H9 (cell line): ENCODE measurements around the gene ACACB. TPM values are rescaled to one million over a fixed set of nuclear protein-coding genes. Genes with fewer than 3 reads are reported as not detected.

Source experiments
- DNase-seq: peaks from one replicate; pipeline ENCODE4 v3.0.0-alpha.2; 2017
- H2AFZ ChIP-seq: one replicate; pipeline ENCODE4 v1.6.1; 2013; ENCODE audit warnings: mild to moderate bottlenecking, low read length, control low read depth, moderate library complexity
- H2AK5ac ChIP-seq: 2 replicates; pipeline ENCODE4 v1.6.1; 2013; ENCODE audit warnings: low read length, control low read depth, mixed read lengths; ENCODE audit not compliant: insufficient read length
- H2BK120ac ChIP-seq: one replicate; pipeline ENCODE4 v1.6.1; 2013; ENCODE audit warnings: low read depth, mild to moderate bottlenecking, low read length, control low read depth, inconsistent platforms; ENCODE audit not compliant: poor library complexity, severe bottlenecking
- H2BK12ac ChIP-seq: 2 replicates; pipeline ENCODE4 v1.6.1; 2013; ENCODE audit warnings: low read length, control low read depth, mixed read lengths, low read depth; ENCODE audit not compliant: insufficient read length
- H2BK15ac ChIP-seq: 2 replicates; pipeline ENCODE4 v1.6.1; 2013; ENCODE audit warnings: low read depth, low read length, control low read depth
- H2BK20ac ChIP-seq: one replicate; pipeline ENCODE4 v1.6.1; 2013; ENCODE audit warnings: low read depth, mild to moderate bottlenecking, low read length, control low read depth, inconsistent platforms; ENCODE audit not compliant: poor library complexity, severe bottlenecking
- H2BK5ac ChIP-seq: 2 replicates; pipeline ENCODE4 v1.6.1; 2013; ENCODE audit warnings: low read length, control low read depth, mixed read lengths; ENCODE audit not compliant: insufficient read length
- H3K14ac ChIP-seq: 2 replicates; pipeline ENCODE4 v1.6.1; 2013; ENCODE audit warnings: low read length, control low read depth; ENCODE audit not compliant: insufficient read depth
- H3K18ac ChIP-seq: 2 replicates; pipeline ENCODE4 v1.6.1; 2013; ENCODE audit warnings: low read depth, mild to moderate bottlenecking, mixed read lengths, low read length, control low read depth; ENCODE audit not compliant: insufficient read length
- H3K23ac ChIP-seq: 2 replicates; pipeline ENCODE4 v1.6.1; 2013; ENCODE audit warnings: low read length, control low read depth, mixed read lengths, low read depth; ENCODE audit not compliant: insufficient read length
- H3K23me2 ChIP-seq: 2 replicates; pipeline ENCODE4 v1.6.1; 2013; ENCODE audit warnings: low read depth, mild to moderate bottlenecking, mixed read lengths, low read length, control low read depth; ENCODE audit not compliant: insufficient read length, poor library complexity, severe bottlenecking
- H3K27ac ChIP-seq: 2 replicates; pipeline ENCODE4 v1.5.1; 2013; ENCODE audit warnings: low read length, control low read depth, mixed read lengths, low read depth; ENCODE audit not compliant: insufficient read length
- H3K27me3 ChIP-seq: 2 replicates; pipeline ENCODE4 v1.6.1; 2013; ENCODE audit warnings: low read length, control low read depth, inconsistent platforms; ENCODE audit not compliant: insufficient read depth
- H3K4ac ChIP-seq: 2 replicates; pipeline ENCODE4 v1.6.1; 2013; ENCODE audit warnings: low read depth, mild to moderate bottlenecking, control low read depth, inconsistent platforms, low read length, moderate library complexity
- H3K4me1 ChIP-seq: 2 replicates; pipeline ENCODE4 v1.6.1; 2013; ENCODE audit warnings: low read length, control low read depth, inconsistent platforms; ENCODE audit not compliant: insufficient read depth
- H3K4me2 ChIP-seq: 2 replicates; pipeline ENCODE4 v1.6.1; 2013; ENCODE audit warnings: low read length, control low read depth, mixed read lengths; ENCODE audit not compliant: insufficient read length, insufficient read depth
- H3K56ac ChIP-seq: 2 replicates; pipeline ENCODE4 v1.6.1; 2013; ENCODE audit warnings: low read depth, mild to moderate bottlenecking, mixed read lengths, low read length, control low read depth; ENCODE audit not compliant: insufficient read length
- H3K79me1 ChIP-seq: 2 replicates; pipeline ENCODE4 v1.6.1; 2013; ENCODE audit warnings: low read depth, mild to moderate bottlenecking, moderate library complexity, low read length, control low read depth, inconsistent platforms; ENCODE audit not compliant: insufficient read depth, poor library complexity, severe bottlenecking
- H3K79me2 ChIP-seq: 2 replicates; pipeline ENCODE4 v1.6.1; 2013; ENCODE audit warnings: low read length, control low read depth, inconsistent platforms; ENCODE audit not compliant: insufficient read depth
- H3K9ac ChIP-seq: 2 replicates; pipeline ENCODE4 v1.6.1; 2013; ENCODE audit warnings: low read length, control low read depth, mixed read lengths; ENCODE audit not compliant: insufficient read length; ENCODE audit errors: extremely low read depth
- H3K9me3 ChIP-seq: one replicate; pipeline ENCODE4 v1.6.1; 2013; ENCODE audit warnings: low read depth, low read length, inconsistent platforms; ENCODE audit not compliant: control insufficient read depth
- H3T11ph ChIP-seq: one replicate; pipeline ENCODE4 v1.6.1; 2013; ENCODE audit warnings: mild to moderate bottlenecking, low read length, control low read depth, inconsistent platforms
- H4K20me1 ChIP-seq: one replicate; pipeline ENCODE4 v1.6.1; 2013; ENCODE audit not compliant: control insufficient read depth, insufficient read length, insufficient read depth
- H4K5ac ChIP-seq: 2 replicates; pipeline ENCODE4 v1.6.1; 2013; ENCODE audit warnings: low read depth, mild to moderate bottlenecking, mixed read lengths, low read length, control low read depth; ENCODE audit not compliant: insufficient read length
- H4K8ac ChIP-seq: replicated peaks from 2 replicates; pipeline ENCODE4 v1.6.1; 2013; ENCODE audit warnings: low read length, control low read depth, mixed read lengths, low read depth; ENCODE audit not compliant: insufficient read length
- H4K91ac ChIP-seq: 2 replicates; pipeline ENCODE4 v1.6.1; 2013; ENCODE audit warnings: low read depth, mild to moderate bottlenecking, moderate library complexity, mixed read lengths, low read length, control low read depth; ENCODE audit not compliant: insufficient read length
- H3K27ac Mint-ChIP-seq, 3 experiments: 2 replicates in 2 of 3; 3 replicates in 1 of 3; pipeline ENCODE4 v1.8.0; 2020 to 2021; ENCODE audit warnings: mixed read lengths in 3 of 3, mild to moderate bottlenecking in 1 of 3, moderate library complexity in 1 of 3
- H3K27me3 Mint-ChIP-seq: 2 replicates; pipeline ENCODE4 v1.8.0; 2021; ENCODE audit warnings: low read depth, mild to moderate bottlenecking, moderate library complexity, mixed read lengths
- H3K36me3 Mint-ChIP-seq, 3 experiments: 2 replicates in 2 of 3; 3 replicates in 1 of 3; pipeline ENCODE4 v1.8.0; 2020 to 2021; ENCODE audit warnings: low read depth in 3 of 3, mixed read lengths in 3 of 3; ENCODE audit not compliant: insufficient read depth in 1 of 3
- H3K4me1 Mint-ChIP-seq, 2 experiments: 2 replicates each; pipeline ENCODE4 v1.8.0; 2020; ENCODE audit warnings: mixed read lengths in 2 of 2
- H3K4me3 Mint-ChIP-seq, 2 experiments: 2 replicates in 1 of 2; 3 replicates in 1 of 2; pipeline ENCODE4 v1.8.0; 2020 to 2021; ENCODE audit warnings: mild to moderate bottlenecking in 2 of 2, mixed read lengths in 2 of 2, moderate library complexity in 1 of 2
- H3K9me3 Mint-ChIP-seq, 2 experiments: 2 replicates in 1 of 2; 3 replicates in 1 of 2; pipeline ENCODE4 v1.8.0; 2020; ENCODE audit warnings: mild to moderate bottlenecking in 2 of 2, mixed read lengths in 2 of 2, moderate library complexity in 1 of 2
- CTCF ChIP-seq: fragments of 200-600 bp; sonication (generic); conservative IDR thresholded peaks from 3 replicates; pipeline ENCODE4 v1.8.0; 2021; ENCODE audit warnings: antibody characterized with exemption, mild to moderate bottlenecking
- WGBS: extraction: QIAGEN DNeasy Blood & Tissue Kit; methylation state at CpG from one replicate; pipeline ENCODE4 v1.1.7; 2013; ENCODE audit warnings: missing lambda C conversion rate, low lambda C conversion rate, mixed read lengths; ENCODE audit not compliant: insufficient read length; ENCODE audit errors: extremely low coverage; 5-methylcytosine and 5-hydroxymethylcytosine counted together
- total RNA-seq: library from RNA; stranded (reverse); gene quantifications from 2 replicates; pipeline ENCODE4 v1.2.1, GENCODE V29; 2021

ACACB gene
- total RNA-seq, 1 experiment from 2014 or later = 14.2 TPM

- Histone ChIP-seq H3K23ac (no peak overlapping the region), H2BK15ac (no peak overlapping the region), H4K8ac (no peak overlapping the region), H4K5ac (no peak overlapping the region), H2AK5ac (no peak overlapping the region), H3K27ac (no peak overlapping the region), H3K4ac (no peak overlapping the region), H2BK5ac (no peak overlapping the region), H2BK12ac (no peak overlapping the region), H2AFZ (no peak overlapping the region), H3K14ac (no peak overlapping the region), H3K79me1 (no peaks in the 10 kb centered on the region), H3K56ac (no peak overlapping the region), H3K79me2 (no peaks in the 10 kb centered on the region), H3K4me2 (no peak overlapping the region), H3K9me3 (no peaks in the 10 kb centered on the region), H4K91ac (no peak overlapping the region), H3T11ph (no peak overlapping the region), H4K20me1 (no peaks in the 10 kb centered on the region), H3K23me2 (no peaks in the 10 kb centered on the region), H3K18ac (no peak overlapping the region), H2BK20ac (no peak overlapping the region), H3K27me3 (no peaks in the 10 kb centered on the region), H3K9ac (no peak overlapping the region), H3K4me1 (no peaks in the 10 kb centered on the region), H2BK120ac (no peak overlapping the region)
- no peak for DNase-seq
- no peak overlapping the region for H3K4me3 Mint-ChIP-seq
- no peaks in the 10 kb centered on the region for H3K27me3 Mint-ChIP-seq
- peaks cover 7 to 23% (median 17%) of the 10 kb centered on the region in 3 experiments; a peak in 6 of 7 replicates for H3K36me3 Mint-ChIP-seq
- peaks cover 5 to 7% of the 10 kb centered on the region in 2 experiments; a peak in 3 of 5 replicates for H3K9me3 Mint-ChIP-seq
- WGBS = no CpG with 5 or more reads among the region's 4 CpGs
- H3K4me1 Mint-ChIP-seq = no peaks in the 10 kb centered on the region
- H3K27ac Mint-ChIP-seq = no peak overlapping the region
- TF ChIP-seq CTCF = no peak
These were observed 136.4 kb downstream of the ACACB start for GRCh38 chr12:109252799-109253198.
